Measurements from ENCODE around the gene TCN2.

- TF ChIP-seq CTCF (IDR thresholded peaks at IDR 0.05) (no peak), POLR2A (IDR thresholded peaks at IDR 0.05) (no peak)
Measured at GRCh38 chr22:30628491-30628890, 21.5 kb downstream of the TCN2 start.

All from suprapubic skin (tissue), 3 donors.